Occipital lobe (tissue), 2 donors: Measurements from ENCODE around the gene JPT1. TPM values are rescaled to one million over a fixed set of nuclear protein-coding genes. Genes with fewer than 3 reads are reported as not detected.
"Not testable (repeated sequence)": the region's sequence is repeated elsewhere in the genome, so short reads cannot be mapped to it uniquely, and the experiment has no call there.

Source experiments
- DNase-seq: peaks from one replicate; lab custom pipeline; 2025; lab: John Stamatoyannopoulos, UW
- total RNA-seq: library from RNA; depleted of rRNA; stranded (reverse); fragments of >200 nt; gene quantifications from one replicate; pipeline ENCODE4 v1.2.3, GENCODE V29; 2014

JPT1 gene
- total RNA-seq, 1 donor from 2014 or later: 548 TPM

- DNase-seq: peak; percentile 50
Observed at GRCh38 chr17:75130632-75131277, 23.6 kb downstream of the JPT1 start.

DNA sequence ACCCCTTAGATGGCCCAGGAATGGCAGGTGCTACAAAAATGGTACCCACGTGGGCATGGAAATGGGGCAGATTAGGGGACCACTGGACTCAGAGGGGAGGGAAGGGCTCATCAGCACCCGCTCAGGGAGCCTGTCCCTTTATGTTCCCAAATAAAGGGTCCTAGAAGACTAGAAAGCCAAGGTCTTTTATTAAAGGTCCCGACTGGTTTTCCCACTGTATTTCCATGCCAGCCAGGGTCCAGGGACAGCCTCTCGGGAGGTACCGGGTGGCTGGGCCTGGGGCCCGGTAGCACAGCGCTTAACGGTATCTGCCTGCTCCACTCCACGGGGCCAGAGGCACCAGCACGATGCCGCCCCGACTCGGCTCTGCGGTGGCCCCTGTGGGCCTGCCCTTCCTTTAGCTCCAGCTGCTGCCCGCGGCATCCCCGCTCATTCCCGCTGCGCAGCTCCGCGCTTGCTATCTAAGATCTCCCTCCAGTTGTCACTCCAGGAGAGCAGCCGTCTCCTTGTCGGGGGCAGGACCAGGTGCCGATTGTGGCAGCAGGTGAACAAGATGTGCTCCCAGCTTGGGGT lies 24.2 kb downstream of the JPT1 start:
- no peak for DNase-seq

DNA sequence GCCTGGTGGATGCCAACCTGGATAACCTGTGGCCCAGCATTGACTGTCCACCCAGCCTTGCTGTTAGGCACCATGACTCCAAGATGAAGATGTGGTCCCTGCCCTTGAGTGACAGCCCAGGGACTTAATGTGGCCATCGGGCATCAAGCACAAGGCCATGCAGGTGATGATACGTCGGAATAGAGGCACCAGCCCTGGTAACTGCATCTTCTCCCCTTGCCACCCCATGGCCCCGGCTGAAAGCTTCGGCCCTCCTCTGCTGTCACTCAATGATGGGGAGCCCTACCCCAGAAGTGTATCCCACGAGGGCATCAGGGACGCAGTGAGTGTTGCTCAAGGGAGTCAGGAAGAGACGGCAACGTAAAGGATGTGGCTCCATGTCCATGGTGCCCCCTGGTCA lies 24.7 kb downstream of the JPT1 start:
- DNase-seq: no peak

GRCh38 chr17:75128694-75129505 lies 25.4 kb downstream of the JPT1 start:
- DNase-seq: no peak

DNA sequence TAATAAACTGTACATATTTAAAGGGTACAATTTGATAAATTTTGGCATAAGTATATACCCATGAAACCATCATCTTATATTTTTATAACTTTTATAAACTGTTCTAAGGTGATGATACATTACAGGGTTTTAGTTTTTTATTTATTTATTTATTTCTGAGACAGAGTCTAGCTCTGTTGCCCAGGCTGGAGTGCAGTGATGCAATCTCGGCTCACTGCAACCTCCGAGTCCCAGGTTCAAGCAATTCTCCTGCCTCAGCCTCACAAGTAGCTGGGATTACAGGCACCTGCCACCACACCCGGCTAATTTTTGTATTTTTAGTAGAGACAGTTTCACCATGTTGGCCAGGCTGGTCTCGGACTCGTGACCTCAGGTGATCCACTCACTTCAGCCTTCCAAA lies 26.4 kb downstream of the JPT1 start:
- DNase-seq: not testable (repeated sequence)

DNA sequence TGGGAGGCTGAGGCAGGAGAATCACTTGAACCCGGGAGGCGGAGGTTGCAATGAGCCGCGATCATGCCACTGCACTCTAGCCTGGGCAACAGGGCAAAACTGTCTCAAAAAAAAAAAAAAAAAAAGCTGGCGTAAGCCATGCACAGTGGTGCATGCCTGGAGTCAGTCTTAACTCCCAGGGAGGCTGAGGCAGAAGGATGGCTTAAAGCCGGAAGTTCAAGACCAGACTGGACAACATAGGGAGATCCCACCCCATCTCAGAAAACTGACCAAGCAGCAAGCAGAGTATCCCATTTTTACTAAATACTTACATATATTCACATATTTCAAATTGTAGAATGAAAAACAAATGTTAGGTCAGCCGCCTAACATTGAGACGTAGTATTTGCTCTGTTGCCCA lies 27.4 kb downstream of the JPT1 start:
- DNase-seq: no peak

DNA sequence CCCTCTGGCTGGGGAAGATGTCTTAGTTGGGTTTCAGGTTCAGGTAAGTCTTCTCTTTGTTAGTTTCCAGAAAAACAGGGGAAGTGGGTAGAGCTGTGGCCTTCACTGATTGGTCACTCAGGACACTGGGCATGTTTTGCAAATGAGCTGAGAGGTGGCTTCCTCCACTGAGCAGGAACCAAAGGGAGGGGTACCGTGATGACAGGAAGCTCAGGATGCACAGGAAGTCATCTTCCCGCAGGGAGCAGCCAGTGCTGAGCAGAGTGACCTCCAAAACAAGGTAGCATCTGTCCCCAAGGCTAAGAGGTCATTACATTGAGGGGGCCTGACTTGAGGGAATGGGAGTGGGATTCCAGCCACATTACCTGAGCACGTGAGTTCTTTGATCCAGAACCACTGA lies 28.3 kb downstream of the JPT1 start:
- DNase-seq: no peak

DNA sequence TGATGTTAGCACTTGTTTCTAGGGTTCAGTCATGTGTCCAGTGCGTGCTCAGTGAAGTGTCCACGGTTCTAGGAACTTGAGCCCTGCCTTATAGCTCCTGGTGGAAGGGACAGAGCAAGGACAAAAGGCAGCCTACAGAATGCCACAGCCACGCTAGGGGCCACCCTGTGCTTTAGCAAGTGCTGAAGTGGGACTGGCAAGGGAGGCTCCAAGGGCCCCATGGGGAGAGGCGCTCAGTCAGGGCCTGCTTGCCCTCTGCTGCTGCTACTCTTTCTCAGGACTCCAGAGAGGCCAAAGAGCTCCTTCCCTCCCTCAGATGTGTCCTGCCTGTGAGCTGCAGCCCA lies 29.5 kb downstream of the JPT1 start:
- DNase-seq: no peak

GRCh38 chr17:75124041-75124818 lies 30.1 kb downstream of the JPT1 start:
- DNase-seq: peak; percentile 18

- DNase-seq: no peak
Observed at GRCh38 chr17:75118307-75118706, 36.0 kb downstream of the JPT1 start.

GRCh38 chr17:75116737-75117136 lies 37.6 kb downstream of the JPT1 start:
- DNase-seq: no peak

- DNase-seq: no peak
Observed at GRCh38 chr17:75115555-75115954, 38.8 kb downstream of the JPT1 start.

DNA sequence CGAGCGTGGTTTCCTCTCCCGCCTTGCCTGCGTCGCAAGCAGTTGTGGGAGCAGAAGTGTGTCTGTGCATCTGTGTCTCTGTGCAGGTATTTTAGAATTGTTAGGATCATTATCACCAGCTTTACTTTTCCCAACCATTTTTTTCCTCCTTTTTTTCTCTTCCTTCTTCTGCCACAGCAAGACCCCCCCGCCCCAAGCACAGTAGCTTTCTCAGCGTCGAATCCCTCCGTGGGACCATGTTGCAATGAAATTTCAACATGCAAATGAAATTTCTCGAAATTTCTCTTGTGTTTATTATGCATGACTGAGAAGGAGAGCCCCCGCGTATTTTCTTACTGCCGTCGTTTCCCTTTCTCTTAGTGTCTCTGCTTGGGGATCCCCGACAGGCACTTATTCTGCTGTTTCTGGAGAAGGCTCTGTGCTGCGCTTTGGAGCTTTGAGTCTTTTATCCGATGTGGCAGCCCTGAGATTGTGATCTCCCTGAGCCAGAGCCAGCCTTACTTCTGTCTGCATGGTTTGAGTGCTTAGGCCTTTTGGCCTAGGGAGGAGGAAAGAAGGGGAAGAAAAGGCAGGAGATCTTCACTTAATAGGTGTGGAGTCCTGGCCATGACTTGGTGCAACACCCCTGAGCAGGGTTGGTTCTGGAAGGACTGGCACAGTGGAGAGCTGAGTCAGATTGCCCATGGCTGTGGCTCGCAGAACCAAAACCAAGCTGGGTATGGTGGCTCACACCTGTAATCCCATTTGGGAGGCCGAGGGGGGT lies 39.6 kb downstream of the JPT1 start:
- DNase-seq: no peak

GRCh38 chr17:75113798-75114551 lies 40.3 kb downstream of the JPT1 start:
- DNase-seq: peak; percentile 82

DNA sequence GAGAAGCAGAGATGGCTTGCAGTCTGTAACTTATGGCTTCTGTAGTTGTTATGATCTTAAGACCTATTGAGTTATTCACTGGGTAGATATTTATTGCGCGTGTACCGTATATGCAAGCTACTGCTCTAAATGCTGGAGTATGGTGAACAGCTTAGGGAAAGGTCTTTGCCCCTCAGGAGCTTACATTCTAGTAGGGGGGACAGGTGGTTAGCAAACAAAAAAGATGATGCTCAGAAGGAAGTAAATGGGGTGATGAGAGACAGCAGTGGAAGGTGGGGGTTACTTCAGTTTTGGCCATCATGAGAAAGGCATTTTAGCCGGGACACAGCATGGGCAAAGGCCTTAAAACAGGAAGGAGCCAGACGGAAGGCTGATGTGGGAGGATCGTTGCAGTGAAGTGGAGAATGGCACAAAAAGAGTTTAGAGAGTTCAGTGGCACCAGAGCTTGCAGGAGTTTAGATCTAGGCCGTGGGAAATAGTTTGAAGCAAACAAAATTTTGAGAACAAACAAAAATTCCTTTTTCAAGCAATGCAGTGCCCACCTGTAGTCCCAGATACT lies 42.5 kb downstream of the JPT1 start:
- no peak for DNase-seq

- DNase-seq: no peak
Observed at GRCh38 chr17:75110234-75110937, 43.9 kb downstream of the JPT1 start.

DNA sequence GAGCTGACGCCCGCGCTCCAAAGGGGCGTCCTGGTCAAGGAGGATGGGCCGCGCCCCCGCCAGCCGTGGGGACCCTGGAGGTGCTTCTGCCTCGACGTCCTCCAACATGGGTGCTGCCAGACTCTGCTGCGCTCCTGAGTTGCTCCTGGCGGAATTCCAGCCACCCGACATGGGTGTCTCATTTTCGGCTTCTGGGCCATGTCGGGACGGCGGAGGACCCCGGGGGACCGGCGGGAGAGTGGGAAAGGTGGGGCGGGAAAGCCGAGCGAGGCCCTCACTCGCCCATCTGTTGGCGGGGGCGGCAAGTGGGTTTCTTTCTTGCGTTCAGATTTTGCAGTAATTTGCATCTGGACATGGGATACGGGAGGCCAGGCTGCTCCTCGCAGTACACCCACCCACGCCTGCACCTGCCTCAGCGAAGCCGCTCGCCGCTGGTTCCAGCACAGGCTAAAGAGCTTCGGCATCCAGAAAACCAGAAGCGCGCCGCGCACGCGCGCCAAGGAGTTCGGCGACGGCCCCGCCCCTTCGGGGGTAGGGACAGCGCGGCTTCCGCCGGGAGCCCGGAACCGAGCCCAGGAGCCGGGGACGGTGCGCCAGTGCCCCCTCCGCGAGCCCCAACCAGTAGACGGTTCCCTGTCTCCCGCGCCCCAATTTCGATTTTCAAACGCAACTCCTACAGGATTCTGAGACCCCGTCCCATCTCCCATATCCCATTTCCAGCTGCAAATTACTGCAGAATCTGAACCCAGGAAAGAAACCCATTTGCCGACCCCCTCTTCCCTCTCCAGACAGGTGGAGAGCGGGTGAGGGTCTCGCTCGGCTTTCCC lies 44.7 kb downstream of the JPT1 start, which contains the start of gene ARMC7:
Gene ARMC7 (plus strand): TSS at position 563 of the 827 bp plus-strand sequence. CDS start 320 bp downstream, outside the sequence.
- peak; percentile 88 for DNase-seq

GRCh38 chr17:75109046-75109406 lies 45.3 kb downstream of the JPT1 start:
- DNase-seq: no peak

DNA sequence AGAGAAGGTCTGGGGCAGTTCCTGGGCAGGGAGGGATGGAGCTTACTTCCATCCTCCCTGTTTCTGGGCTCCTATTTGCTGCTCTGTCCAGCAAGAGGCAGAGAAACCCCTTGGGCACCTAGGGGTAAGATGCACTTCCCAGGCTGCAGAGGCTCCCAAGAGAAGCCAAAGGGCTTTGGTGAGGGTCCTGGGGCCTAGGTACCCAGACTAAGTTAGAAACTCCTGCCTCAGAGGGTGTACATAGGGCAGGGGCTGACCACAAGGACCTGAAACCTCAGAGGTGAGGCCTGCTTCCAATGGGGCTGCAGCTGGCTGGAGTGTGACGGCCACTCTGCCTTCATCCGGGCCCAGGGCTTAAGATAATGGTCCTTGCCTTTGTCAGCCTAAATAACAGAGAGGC lies 46.1 kb downstream of the JPT1 start:
- DNase-seq: no peak
